Activated CD4-positive, alpha-beta T cell treated with anti-CD3 and anti-CD28 coated beads, Interleukin-2, amount 50 U/mL, for 48 hours (primary cell): ENCODE measurements around the gene CEP85.
"Not testable (repeated sequence)": the region's sequence is repeated elsewhere in the genome, so short reads cannot be mapped to it uniquely, and the experiment has no call there.

Experiments
- DNase-seq, 2 experiments: peaks; one replicate each; pipeline ENCODE4 v3.0.0-alpha.2; 2020

CEP85 gene

DNA sequence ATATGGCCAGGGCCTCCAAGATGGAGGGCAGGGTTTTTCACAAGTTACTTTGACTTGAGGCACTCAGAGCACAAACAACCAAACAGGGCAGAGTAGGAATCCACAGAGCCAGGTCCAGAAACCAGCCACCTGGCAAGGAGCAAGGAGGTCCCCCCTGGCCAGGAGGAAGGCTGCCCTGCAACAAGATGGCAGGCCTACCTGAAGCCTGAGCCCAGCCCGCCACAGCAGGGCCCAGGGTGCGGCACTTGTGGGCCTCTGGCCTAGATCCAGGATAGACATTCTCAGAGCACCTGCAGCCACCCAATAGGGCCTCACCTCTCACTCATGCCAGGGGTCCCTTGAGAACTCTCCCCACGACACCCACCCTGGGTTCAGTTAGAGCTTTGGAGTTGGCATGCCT lies 57.4 kb downstream of the CEP85 start:
- DNase-seq = no peak

DNA sequence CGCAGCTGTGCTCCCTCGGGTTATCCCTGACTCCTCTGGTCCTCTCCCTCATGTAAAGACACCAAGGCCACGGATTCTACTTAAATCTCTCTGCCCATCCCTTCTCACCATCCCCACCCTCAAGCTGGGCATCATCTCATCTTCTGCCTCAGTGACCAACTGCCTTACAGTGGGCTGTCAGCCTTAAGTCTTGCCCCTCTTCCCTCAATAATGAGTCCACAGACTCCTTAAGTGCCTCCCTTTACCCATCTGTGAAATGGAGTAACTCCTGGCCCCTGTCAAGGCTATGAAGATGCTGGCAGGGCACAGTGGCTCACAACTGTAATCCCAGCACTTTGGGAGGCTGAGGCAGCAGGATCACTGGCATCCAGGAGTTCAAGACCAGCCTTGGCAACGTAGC lies 57.9 kb downstream of the CEP85 start:
- no peak for DNase-seq

DNA sequence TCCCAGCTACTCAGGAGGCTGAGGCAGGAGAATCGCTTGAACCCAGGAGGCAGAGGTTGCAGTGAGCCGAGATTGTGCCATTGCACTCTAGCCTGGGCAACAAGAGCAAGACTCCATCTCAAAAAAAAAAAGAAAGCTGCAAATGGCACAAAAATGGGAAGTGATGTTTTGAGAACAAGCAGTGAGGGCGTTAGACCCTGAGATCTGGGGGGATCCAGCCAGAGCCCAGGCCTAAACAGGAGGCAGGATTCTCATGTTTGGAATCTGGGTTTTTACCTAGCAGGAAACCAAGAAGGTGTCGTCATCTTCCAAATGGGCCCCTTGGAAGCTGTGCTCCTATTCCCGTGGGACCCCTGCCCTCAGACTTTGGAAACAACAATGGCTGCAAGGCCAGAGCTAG lies 58.7 kb downstream of the CEP85 start:
- not testable (repeated sequence) for DNase-seq

DNA sequence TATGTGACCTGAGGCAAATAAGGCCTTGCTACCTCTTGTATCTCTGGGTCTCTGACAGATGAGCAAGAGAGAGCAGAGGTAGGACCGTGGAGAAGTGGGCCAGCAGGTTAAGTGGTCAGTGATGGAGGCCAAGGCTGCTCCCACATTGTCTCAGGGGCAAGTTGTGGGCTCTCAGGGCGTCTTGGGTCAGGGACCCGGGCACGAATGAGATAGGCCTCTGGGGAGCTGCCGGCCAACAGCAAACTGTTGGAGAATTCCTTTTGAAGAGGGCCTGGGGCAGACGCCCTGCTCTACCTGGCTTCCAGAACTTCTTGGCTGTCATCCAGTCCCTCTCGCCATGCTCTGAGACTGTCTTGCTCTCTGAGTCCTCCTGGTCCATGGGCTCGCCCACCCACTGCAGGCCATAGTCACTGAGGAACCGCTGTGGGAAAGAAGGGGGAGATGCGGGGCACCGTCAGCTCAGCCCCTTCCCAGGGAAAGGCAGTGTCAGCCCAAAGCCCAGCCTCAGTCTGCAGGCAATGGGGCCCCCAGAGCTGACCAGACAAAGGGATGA lies 60.0 kb downstream of the CEP85 start:
- DNase-seq = no peak

DNA sequence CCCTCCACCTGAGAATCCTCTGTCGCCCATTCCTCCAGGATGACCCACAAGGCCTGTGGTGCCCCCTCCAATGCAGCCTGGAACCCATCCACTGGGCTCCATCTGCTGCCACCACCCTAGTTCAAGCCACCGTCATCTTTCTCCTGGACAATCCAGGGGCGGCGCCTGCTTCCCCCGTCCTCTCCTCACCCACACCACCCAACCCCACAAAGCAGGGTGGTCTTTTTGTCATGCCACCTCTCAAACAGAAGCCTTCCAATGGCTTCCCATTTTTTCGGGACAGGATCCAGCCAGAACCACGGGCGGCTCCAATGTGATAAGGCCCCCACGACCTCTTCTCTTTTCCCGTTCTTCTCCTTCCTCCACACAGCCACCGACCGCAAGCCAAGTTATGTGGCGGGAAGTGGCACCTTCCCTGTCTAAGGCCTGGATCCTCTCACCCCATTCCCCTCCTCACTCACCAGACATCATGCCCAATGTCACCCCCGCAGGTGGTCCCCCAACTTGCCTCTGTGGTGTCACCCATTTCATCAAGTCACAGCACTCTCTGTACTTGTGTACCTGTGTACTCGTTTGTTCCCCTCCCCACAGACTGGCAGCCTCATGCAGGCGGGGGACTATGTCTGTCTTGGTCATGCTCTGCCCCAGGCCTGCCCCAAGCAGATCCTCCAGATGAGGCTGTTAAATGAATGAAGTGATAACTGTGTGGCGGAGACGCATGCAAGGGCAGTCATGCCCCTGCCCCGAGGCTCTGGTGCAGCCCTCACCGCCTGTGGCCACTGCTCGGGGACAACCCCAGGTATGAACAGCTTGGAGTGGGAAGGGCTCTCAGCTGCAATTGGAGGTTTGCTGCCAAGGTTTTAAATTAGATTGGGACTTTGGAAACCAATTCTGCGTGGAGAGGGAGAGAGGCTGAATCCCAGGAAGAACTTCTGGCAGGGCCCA lies 61.5 kb downstream of the CEP85 start:
- DNase-seq = no peak

DNA sequence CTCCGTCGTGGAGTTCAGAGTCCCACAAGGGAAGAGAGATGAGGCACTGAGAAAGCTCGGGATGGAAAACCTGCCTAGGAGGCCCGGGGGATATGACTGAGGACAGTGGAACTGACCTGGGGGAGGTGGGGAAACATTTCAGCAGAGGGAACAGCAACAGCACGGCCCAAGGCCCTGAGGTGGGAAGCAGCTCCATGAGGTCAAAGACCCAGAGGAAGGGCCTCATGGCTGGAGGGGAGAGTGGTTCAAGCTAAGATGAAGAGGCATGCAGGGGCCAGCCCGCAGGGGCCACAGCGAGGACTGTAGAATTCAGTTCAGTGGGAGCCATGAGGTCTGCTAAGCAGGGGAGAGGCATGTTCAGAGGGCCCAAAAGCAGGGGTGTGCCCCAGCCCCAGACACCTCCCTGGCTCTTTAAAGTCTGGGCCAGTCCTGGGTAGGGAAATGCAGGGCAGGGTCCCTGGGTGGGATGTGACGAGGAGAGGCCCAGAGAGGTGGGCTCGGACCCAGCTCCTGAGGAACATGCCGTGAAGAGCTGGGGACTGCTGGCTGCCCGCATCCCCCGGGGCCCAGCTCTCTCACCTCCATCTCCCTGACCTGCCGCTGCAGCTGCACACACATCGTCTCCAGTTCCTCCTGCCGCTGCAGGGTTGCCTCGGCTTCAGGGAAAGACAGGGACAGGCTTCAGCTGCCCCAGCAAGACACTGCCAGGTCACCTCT lies 62.5 kb downstream of the CEP85 start:
- DNase-seq = no peak

DNA sequence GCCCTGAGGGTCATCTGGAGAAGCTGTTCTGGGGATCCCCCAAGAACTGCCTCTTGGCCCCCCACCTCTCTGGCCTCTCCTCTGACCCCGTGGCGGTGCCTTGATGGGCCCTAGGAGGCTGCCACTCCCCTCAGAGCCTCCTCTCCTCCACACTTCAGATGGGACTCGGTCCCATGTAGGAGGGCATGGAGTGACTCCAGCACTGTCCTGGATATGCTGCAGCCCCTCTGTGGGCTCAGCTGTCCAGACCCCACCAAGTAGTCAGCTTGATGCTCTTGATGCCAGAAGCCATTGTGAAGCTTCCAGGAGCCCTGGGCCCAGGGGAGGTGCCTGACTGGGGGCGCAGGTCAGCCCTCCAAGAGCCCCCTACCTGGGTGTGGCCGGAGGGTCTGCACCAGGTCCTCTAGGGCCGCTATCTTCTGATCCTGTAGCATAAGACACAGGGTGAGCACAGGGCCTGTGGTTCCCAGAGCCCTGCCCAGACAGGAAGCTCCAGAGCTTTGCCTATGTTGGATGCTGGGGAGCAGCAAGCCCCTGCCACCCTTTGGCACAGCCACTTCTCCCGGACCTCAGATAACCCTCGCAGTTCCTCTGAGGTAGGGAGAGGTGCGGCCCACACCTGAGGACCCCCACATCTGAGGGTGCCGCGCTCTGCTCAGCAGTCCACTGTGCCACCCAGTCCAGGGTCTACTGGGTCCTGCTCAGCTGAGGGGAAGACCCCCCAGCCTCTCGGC lies 63.2 kb downstream of the CEP85 start:
- DNase-seq = no peak

DNA sequence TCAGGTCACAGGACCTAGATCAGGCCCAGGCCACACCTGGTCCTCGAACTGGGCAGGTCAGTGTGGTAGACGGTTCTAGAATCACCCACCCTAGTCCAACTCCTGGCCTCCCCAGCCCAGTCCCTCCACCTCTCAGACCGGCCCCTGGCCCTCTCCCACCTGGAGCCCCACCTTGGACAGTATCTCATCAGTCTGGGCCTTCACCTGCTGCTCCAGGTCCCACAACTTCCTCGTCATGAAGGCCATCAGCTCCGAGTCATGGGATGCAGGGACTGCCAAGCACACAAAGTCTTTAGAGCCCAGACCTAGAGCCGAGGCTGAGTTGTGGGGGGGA lies 63.8 kb downstream of the CEP85 start:
- DNase-seq = no peak

DNA sequence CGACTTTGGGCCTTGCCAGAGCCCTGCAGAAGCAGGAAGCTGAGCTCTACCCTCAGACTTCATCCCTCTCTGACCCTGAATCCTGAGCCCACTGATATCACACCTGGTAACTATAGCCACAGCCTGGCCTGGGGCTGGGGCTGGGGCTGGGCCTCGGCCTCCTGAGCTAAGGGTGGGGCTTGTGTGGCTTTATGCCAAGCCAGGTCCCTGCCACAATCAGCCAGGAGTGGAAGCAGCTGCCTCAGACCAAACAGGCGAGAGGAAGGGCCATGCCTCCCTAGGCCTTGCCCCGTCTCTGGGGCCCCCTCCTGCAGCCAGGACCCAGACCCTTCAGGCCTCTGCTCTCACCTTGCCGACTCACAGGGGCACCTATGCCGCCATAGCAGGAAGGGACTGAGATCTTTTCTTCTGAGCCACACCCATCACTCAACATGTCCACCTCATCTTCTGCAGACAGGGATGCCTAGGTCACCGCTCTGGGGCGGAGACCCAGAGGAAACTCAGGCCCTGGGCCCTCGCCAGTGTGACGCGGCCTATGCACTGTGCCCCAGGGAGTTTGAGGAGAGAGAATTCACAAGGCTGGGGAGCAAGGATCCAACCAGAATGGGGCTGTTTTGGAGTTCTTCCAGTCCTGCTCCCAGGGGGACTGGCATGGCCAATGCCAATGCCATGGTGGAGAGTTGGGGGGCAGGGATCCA lies 66.7 kb downstream of the CEP85 start:
- no peak for DNase-seq

DNA sequence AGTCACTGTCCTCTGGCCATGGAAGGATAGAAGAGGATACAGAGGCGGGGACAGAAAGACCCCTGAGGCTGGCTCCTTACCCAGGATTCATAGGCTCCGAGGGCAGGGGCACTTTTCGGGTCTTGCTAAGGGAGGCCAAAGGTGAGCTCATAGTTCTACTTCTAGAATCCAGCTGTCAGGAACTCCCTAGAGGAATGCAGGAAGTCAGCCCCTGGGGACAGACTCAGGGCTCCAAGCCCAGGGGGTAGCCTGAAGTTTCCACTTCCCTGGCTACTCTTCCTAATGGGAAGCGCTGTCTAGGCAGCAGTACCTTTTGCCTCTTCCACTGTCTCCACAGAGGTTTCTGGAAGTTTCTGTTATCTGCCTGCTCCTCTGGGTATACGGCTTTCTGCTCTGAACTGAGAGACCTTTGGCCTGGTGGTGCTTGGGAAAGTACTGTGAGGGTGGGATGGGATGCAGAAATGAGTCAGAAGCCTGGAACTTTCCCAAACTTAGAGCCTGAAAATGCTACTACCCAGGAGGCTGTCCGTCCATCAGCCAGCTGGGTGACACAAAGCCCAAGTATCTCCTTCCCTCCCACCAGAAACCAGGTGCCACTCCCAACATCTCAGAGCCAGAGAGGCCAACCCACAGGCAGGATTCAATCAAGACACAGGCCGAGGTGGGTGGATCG lies 68.9 kb downstream of the CEP85 start:
- no peak for DNase-seq

DNA sequence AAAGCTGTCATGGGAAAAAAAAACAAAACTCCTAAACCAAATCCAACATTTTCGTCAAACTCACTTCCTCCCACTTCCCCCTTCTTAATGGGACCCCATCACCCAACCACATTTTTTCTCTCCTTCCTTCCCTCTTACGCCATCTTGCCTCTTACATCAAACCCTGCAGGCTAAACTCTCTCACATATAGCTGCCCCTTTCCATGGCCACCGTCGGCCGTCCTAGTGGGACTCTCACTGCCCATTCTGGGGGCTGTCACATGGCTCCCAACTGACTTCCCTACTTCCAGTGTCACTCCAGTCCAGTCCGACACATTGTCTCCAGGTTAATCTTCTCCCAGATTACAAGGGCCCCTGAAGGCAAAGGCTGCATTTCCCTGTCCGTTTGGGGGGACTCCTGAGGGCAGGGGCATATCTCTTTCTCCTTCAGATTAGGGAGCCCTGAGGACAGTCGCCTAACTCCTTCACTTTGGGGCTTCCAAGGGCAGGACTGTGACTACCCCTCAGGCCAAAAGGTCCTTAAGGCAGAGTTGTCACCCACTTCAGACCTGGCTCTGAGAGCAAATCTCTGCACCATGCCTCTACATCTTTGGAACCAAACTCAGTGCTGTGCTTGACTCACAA lies 71.8 kb downstream of the CEP85 start:
- DNase-seq = no peak

DNA sequence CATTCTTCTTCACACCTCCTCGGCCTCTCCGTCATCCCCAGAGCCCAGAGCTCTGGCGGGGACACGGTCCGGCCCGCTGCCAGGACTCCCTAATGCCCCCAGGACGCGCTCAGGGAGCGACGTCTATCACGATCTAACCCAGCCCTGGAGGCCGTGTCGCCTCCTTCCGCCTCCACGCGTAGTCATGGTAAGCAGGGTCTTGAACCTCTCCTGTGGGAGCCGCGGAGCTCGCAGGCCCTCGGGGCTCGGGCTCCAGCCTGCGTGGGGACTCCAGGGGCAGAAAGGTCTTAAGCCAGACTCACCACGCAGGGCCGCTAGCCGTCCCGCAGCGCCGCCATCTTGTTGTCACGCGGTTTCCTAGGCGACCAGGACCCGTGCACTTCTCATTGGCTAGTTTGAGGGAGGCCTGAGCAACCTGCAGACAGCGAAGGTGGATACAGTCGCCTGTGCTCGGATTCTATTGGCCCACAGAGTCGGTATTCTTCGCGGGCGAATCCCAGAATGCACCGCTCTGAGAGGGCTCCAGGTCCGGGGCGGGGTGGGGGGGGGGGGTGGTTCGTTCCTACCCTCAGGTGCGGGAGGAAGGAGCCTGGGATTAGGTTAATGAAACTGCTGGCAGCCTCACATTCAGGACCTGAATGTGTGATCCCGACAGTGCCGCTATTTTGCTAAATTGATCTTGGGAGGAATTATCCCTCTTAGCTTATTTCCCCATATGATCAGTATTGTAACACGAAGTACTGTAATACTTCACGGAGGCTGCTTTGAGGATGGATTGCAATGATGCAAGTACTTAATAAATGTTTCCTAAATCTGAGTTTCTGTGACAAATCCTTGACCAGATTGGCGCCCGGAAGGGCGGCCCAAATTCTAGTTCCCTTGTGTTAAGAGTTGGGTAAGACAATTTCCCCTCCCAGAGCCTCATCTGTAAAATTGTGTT lies 72.6 kb downstream of the CEP85 start, which contains the start of gene UBXN11:
Gene UBXN11 (minus strand): TSS at position 347 of the 940 bp plus-strand sequence. CDS start 3,753 bp downstream, outside the sequence.
- DNase-seq = peak; percentile 92 to 94

DNA sequence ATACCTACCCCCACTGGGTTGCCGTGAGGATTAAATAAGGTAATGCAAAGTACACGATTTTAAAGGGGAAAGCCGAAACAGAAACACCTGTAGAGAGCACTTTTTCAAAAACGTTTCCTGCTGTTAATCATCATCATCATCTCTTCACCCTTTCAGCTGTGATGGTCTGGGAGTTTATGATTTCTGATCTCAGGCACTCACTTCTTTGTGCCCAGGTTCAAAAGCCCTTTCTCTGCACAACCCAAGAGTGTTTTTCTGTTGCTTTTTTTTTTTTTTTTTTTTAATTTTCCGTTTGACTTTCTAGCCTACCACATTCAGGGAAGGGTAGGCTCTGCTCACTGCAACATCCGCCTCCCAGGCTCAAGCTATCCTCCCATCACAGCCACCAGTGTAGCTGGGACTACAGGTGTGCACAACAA lies 73.4 kb downstream of the CEP85 start:
- DNase-seq = peak; percentile 20 to 41

DNA sequence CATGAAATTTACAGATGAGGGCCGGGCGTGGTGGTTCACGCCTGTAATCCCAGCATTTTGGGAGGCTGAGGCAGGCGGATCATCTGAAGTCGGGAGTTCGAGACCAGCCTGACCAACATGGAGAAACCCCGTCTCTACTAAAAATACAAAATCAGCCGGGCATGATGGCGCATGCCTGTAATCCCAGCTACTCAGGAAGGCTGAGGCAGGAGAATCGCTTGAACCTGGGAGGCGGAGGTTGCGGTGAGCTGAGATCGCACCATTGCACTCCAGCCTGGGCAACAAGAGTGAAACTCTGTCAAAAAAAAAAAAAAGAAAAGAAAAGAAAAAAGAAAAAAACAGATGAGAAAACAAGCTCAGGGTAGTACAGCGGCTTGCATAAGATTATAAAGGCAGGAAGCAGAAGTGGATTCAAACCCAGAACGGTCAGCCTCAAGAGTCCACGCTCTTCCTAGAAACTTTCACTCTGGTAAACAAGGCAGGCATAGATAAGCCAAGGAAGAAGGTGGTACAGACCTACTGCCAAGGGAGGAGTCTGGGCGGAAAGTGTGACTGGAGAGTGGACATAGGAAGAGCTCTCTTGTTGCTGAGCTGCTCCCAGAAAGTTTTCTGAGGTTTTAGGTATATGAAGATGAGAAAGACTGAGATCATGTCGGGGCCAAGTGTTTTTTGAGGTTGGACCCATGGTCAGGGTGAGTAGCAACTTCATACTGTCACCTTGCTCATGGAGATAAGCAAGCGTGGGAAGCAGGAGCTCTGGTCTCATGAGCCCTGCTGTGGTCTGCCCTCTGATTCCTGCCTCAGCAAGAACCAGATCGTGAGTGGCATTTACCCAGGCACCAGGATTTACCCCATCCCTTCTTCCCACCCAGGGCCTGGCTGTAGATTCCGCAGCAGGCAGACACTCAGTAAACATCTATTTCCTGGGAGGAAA lies 74.2 kb downstream of the CEP85 start:
- DNase-seq = peak; percentile 48 to 54

DNA sequence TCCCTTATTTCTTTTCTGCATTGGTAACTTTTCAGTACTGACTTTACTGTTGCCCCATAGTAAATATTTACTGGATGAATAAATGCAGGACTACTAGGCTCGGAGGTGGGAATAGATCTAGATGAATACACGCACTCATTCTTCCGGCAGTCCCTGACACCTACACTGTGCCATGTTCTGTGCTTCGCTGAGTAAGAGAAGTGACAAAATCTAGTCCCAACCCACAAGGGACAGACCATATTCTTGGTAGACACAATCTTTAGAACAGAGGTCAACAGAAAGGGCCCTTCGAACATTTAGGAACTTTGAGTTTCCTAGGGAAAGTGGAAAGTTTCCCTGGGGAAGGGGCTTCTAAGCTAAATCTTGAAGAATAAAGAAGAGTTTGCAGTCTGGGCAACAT lies 80.5 kb downstream of the CEP85 start:
- no peak for DNase-seq

DNA sequence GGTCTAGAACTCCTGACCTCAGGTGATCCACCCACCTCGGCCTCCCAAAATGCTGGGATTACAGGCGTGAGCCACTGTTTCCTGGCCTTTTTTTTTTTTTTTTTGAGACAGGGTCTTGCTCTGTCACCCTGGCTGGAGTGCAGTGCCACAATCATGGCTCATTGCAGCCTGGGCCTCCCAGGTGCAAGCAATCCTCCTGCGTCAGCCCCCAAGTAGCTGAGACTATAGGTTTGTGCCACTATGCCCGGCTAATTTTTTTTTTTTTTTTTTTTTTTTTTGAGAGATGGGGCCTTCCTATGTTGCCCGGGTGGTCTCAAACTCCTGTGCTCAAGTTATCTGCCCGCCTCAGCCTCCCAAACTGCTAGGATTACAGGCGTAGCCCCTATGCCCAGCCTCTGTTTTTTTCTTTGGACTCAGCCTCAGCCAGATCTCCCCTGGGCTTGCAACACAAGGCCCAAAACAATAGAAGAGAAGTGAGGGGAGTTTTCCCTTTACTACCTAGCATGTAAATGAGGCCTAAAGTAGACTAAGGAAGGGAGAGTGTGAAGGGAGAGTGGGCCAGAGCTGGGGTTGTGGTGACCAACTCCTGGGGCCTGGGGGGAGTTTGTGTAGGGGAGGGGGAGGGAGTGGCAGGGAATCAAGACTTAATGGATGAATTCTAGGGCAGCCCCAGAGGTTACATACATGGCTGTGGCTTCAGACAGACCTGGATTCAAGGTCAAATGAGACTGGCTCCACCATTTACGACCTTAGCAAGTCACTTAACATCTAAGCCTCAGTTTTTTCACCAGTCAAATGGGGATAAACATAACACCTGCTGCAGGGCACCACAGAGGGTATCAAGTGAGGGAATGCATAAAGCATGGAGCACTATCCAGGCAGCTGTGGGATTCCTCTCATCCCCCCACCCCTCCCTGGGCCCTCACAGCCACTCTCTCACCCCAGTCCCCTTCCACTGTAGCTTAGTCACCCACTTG lies 82.2 kb downstream of the CEP85 start:
- DNase-seq = no peak

DNA sequence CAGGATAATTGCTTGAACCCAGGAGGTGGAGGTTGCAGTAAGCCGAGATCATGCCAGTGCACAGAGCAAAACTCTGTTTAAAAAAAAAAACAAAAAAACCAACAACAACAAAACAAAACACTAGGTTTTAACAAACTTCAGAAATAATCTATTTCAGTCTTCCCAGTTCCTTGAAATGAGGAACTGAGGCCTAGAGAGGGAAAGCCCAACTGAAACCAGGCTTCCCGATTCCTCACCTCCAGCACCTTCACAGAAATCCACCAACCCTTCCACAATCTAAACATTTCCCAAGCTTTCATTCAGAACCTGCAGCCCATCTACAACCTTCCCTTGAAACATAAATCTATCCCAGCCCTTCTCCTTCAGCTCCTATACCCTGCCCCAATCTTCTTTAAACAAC lies 83.1 kb downstream of the CEP85 start:
- no peak for DNase-seq
